GM13976 (cell line): Measurements from ENCODE around the gene PKP4.

Source experiments
- DNase-seq: peaks from one replicate; pipeline ENCODE4 v3.0.0; 2012; ENCODE audit warnings: low spot score
- CTCF ChIP-seq: IDR thresholded peaks from 2 replicates; pipeline ENCODE4 v1.5.1; 2012; ENCODE audit warnings: borderline replicate concordance, mild to moderate bottlenecking; ENCODE audit not compliant: insufficient read depth; ENCODE audit errors: extremely low read depth, missing control alignments, control extremely low read depth
- in situ Hi-C: fragments of 300-500 bp; cut with MboI; formaldehyde crosslinking; loops from one replicate; pipeline ENCODE4 v1.12.0; 2022; ENCODE audit warnings: low sequenced_read_pairs, mixed read lengths, inconsistent platforms; ENCODE audit not compliant: unreplicated experiment

The PKP4 gene

GRCh38 chr2:158513841-158514240, 57.1 kb downstream of the PKP4 start:
- TF ChIP-seq CTCF: no peak
- in situ Hi-C loops: no loop called here
- DNase-seq: no peak

- no peak for TF ChIP-seq CTCF
- no peak for DNase-seq
- in situ Hi-C loops: no loop called here
These were observed 61.3 kb downstream of the PKP4 start for GRCh38 chr2:158518084-158518483.

- TF ChIP-seq CTCF: no peak
- in situ Hi-C loops: no loop called here
- no peak for DNase-seq
These were observed 62.7 kb downstream of the PKP4 start for GRCh38 chr2:158519481-158519880.

- no peak for DNase-seq
- TF ChIP-seq CTCF: no peak
- in situ Hi-C loops: no loop called here
These were observed 72.9 kb downstream of the PKP4 start for GRCh38 chr2:158529379-158530259.

- in situ Hi-C loops: no loop called here
- no peak for TF ChIP-seq CTCF
- DNase-seq: no peak
These were observed 74.1 kb downstream of the PKP4 start for GRCh38 chr2:158530829-158531228.

GRCh38 chr2:158533009-158533408, 76.3 kb downstream of the PKP4 start:
- in situ Hi-C loops: no loop called here
- no peak for DNase-seq
- TF ChIP-seq CTCF: no peak
